Globus pallidus (tissue), 1 donor: ENCODE measurements around the gene TFR2.
"Not testable (repeated sequence)": the region's sequence is repeated elsewhere in the genome, so short reads cannot be mapped to it uniquely, and the experiment has no call there.

Experiments
- DNase-seq: peaks from one replicate; pipeline ENCODE4 v3.0.0-alpha.2; 2015; ENCODE audit warnings: low spot score

TFR2 gene

DNA sequence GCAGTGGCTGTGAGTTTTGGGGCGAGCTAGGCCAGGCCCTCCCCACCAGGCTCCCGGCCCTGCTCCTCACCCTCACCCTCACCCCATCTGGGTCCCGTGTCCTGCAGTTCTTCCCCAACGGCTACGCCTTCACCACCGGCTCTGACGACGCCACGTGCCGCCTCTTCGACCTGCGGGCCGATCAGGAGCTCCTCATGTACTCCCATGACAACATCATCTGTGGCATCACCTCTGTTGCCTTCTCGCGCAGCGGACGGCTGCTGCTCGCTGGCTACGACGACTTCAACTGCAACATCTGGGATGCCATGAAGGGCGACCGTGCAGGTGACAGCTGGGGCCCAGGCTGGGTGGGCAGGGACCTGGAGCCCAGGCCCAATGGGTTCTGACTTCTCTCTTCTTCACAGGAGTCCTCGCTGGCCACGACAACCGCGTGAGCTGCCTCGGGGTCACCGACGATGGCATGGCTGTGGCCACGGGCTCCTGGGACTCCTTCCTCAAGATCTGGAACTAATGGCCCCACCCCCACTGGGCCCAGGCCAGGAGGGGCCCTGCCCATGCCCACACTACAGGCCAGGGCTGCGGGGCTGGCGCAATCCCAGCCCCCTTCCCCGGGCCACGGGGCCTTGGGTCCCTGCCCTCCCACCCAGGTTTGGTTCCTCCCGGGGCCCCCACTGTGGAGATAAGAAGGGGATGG, 37.1 kb upstream of the TFR2 start:
- DNase-seq = no peak

DNA sequence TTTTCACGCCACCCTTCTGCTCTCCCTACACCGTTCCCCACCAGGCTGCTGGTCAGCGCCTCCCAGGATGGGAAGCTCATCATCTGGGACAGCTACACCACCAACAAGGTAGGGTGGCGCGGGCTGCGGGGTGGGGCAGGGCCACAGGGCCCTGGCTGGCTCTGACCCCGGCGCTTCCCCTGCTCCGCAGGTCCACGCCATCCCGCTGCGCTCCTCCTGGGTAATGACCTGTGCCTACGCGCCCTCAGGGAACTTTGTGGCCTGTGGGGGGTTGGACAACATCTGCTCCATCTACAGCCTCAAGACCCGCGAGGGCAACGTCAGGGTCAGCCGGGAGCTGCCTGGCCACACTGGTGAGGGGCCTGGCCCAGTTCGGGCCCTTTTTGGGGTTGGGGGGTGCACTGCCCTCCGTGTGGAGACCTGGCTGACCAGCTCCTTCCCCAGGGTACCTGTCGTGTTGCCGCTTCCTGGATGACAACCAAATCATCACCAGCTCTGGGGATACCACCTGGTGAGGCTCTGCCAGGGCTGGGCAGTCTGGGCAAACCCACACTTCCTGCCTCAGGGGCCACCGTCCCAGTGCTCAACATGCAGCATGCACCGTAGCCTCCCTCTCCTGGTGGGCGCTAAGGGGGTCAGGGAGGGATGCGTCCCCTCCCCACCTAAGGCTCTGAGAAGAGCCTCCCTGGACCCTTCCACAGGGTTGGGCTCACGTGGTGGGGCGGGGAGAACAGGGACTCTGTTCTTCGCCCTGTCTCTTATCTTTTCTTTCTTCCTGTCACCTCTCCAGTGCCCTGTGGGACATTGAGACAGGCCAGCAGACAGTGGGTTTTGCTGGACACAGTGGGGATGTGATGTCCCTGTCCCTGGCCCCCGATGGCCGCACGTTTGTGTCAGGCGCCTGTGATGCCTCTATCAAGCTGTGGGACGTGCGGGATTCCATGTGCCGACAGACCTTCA, 36.2 kb upstream of the TFR2 start:
- DNase-seq = no peak

DNA sequence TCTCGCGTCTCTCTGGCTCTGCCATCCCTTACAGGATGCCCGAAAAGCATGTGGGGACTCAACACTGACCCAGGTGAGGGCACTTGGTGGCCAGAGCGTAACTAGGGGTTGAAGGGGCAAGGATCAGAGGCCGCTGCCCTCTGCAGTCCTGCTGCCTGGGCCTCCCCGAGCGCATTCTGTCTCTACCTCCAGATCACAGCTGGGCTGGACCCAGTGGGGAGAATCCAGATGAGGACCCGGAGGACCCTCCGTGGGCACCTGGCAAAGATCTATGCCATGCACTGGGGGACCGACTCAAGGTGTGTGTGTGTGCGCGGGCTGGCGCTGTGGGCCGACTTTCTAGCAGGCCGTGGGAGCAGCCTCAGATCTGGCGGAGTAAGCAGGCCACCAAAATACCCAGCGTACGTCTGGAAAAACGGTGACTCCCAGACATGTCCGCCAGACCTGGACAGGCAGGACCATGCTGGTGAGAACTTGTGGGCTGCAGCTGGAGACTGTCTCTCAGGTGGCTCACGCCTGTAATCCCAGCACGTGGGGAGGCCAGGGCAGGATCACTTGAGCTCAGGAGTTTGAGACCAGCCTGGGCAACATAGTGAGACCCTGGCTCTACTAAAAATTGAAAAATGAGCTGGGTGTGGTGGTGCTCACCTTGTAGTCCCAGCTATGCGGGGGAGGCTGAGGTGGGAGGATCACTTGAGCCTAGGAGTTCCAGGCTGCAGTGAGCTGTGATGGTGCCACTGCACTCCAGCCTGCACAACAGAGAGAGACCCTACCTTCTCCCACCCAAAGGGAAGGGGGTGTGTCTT, 35.4 kb upstream of the TFR2 start:
- DNase-seq = no peak

DNA sequence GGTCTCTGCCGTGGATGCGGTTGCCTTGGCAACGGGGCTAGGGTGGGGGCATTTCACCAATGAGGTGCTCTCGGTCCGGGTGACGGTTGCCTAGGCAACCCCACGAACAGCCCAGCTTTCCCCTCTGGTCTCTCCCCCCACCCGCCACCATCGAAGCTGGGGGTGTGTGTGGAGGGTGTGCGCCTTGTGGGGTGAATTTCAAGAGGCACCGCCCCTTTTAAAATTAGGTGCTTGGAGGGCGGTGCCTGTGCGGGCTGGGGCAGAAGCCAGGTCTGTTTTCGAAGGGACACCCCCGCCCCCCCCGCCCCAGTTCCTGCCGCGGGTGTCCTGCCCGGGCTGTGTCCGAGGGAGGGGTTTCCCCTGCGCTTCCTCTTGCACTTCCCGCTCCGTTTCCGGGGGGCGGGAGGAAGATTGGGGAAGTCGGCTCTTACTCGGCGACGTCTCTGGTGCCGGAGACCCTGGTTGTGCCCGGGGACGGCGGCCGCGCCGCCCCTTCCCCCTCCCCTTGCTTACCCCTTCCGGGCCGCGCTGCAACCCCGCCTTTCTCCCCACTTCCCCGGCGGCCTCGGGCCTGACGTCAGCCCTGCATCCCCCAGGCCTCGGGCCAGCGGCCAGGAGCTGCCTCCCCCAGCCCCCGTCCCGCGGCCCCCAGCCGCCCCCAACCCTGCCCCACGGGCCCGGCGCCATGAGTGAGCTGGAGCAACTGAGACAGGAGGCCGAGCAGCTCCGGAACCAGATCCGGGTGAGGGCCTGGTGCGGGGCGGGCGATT, 34.4 kb upstream of the TFR2 start:
- DNase-seq = peak; percentile 71

DNA sequence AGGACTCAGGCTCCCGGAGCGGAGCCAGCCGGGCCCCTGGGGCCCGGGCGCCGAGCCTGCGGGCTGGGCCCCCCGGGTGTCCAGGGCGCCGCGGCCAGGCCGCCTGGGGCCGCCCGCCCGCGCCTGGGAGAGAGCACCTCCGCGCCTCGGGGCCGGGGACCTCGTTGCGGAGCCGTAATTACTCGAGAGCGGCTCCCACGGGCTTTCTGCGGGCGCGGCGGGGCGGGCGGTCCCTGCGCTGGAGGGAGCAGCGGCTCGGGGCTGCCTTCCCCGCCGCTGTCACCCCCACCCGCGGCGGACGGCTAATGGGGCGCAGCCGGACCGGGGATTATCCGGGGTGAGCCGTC, 33.7 kb upstream of the TFR2 start:
- no peak for DNase-seq

DNA sequence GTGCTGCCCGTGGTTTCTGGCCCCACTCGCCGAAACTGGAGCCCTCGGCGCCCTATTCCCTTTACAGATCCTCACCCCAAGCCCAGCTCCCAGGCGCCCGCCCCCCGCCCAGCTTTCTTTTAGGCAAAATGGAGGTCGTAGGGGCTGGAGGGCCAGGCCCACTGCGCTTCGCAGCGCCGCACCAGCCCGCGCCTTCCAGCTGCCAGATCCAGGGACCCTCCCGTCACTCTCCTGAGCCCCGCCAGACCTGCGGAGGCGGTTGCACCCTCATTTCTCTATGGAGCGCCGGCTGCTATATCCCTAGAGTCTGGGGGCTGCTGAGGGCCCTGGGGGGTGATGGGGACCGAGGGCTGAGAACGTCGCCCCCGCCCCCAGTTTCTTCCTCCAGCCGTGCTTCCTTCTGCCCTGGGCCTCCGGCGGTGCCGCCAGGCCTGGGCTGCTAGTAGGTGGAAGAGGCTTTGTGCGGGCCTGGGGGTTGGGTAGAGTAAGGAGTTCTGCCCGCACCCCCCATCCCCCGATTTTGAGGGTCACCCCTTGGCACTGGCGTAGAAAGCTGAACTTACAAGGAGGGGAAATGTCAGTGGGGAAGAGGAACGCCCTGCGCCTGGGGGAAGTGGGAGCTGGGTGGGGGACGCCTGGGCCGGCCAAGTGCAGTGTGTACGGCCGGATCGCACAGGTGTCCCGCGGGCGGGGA, 33.2 kb upstream of the TFR2 start:
- no peak for DNase-seq

DNA sequence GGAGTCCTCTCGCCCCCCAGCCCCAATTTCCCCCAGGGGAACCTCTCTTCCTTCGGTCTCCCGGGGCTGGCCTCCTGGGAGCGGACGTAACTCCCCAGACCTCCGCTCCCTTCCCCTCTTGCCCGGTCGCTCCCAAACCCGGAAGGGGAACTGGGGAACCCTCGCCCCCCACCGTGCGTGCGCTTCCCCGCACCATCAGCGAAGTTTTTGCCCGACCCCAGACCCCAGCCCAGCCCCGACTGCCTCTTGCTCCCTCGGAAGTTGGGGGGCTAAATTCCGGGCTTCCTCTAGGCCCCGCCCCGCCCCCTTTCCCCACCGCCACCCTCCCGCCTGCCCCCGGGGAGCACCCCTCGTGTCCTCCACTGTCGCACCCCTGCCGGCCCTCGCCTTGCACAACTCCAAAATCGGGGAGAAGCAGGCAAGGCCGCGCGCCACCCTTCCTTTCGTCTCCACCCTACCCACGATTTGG, 32.6 kb upstream of the TFR2 start:
- no peak for DNase-seq

DNA sequence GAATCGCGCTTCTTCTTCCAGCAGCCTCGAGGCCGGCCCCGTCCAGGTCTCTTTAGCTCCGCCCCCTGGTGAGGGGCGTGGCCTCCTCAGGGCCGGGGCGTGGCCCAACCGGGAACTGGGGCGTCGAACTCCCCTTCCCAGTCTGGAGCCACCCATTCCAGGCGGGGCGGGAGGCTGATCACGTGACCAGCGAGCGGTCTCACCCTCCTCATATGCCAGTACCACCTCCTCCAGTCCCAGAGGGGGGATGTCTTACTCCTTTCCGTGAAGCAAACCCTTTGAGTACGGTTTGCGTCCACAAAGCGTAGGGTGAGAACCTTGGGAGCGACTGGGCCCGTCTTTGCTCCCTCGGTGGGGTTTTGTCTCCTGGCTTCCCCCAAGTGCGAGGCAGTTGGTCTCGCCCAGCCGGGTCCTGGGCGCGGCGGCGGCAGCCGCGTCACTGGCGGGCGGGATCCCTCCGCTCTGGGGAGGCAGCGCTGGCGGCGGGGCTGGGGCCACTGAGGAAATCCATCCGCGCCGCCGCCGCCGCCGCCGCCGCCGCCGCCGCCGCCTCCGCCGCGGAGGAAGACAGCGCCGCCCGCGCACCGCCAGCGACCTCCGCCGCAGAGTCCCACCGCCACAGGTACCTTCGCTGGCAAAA, 32.1 kb upstream of the TFR2 start, which contains the start of gene GNB2:
Gene GNB2, plus strand, starts transcription at position 439 of the 640 bp plus-strand sequence. CDS start 2,526 bp downstream, outside the sequence.
- DNase-seq = peak; percentile 98

DNA sequence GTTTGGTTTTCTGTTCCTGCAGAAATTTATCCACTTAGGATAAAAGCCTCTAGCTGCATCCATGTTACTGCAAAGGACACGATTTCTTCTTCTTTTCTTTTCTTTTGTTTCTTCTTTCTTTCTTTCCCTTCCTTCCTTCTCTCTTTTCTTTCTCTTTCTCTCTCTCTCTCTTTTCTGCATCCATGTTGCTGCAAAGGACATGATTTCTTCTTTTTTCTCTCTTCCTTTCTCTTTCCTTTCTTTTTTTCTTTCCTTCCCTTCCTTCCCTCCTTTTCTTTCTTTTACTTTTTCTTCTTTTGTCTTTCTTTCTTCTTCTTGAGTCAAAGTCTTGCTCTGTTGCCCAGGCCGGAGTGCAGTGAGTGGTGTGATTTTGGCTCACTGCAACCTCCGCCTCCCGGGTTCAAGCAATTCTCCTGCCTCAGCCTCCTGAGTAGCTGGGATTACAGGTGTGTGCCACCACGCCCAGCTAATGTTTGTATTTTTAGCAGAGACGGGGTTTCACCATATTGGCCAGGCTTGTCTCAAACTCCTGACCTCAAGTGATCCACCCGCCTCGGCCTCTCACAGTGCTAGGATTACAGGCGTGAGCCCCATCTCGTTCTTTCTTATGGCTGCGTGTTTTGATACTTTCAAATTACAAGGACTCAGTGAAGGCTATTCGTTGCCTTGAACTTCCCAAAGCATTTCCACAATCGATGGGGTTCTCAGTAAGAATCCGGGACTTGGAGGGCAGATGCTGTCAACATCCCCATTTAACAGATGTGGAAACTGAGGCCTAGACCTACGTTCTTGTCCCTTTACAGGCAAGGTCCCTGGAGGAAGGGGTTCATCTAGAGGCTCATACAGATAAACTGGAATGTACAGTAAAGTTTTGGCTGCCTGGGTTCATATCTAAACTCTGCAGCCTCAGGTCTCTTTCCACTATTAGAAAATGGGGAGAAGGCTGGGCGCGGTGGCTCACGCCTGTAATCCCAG, 30.3 kb upstream of the TFR2 start:
- DNase-seq = no peak

DNA sequence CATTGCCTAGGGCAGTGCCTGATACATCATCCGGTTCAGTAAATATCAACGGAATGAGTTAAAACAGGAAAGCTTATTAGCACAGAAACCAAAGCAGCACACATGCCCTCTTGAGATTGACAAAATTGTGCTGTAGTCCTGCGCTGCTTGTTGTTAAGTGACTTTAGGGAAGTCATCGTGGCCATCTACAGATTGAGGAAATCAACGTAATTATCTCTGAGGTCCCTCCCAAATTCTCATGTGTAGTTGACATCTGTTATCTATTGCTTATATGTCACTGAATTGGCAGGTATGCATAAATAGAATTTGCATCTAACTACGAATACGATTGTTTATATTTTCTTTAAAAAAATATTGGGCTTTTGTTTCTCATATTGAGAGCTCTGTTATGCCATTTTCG, 28.7 kb upstream of the TFR2 start:
- no peak for DNase-seq

DNA sequence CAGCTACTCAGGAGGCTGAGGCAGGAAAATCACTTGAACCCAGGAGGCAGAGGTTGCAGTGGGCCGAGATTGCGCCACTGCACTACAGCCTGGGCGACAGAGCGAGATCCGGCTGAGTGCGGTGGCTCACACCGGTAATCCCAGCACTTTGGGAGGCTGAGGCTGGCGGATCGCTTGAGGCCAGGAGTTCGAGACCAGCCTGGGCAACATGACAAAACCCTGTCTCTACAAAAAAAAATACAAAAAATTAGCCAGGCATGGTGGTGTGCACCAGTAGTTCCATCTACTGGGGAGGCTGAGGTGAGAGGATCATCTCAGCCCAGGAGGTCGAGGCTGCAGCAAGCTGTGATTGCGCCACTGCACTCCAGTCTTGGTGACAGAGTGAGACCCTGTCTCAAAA, 27.8 kb upstream of the TFR2 start:
- not testable (repeated sequence) for DNase-seq

DNA sequence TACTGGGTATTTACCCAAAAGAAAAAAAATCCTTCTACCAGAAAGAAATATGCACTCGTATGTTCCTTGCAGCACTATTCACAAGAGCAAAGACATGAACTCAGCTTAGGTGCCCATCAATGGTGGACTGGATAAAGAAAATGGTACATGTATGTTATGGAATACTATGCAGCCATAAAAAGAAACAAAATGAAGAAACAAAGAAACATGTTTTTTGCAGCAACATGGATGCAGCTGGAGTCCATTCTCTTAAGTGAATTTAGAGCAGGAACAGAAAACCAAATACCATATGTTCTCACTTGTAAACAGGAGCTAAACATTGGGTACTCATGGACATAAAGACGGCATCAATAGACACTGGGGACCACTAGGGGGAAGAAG, 26.7 kb upstream of the TFR2 start:
- DNase-seq = no peak

DNA sequence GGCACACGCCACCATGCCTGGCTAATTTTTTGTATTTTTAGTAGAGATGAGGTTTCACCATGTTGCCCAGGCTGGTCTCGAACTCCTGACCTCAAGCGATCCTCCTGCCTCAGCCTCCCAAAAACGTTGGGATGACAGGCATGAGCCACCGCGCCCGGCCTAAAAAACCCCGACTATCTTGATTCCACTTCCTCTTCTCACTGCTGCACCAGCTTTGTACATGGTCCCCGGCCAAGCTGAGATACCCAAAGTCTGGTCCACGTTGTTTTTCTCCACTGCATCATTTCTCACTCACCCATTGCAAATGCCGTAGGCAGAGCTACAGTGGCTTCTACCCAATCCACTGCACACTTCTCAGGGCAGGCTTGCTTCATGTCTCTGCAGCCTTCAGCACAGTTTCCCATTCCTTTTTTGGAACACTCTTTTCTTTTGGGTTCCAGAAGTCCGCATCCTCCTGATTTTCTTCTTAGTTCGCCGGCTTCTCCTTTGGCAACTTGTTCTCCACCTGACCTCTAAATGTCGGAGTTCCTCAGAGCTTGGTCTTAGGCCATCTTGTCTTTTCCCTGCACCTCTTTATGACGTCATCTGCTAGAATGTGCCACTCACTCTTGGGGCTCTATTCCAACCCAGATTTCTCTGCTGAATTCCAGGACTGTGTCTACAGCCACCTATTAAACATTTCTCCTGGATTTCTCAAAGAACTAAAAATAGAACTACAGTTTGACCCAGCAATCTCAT, 26.1 kb upstream of the TFR2 start:
- DNase-seq = no peak

DNA sequence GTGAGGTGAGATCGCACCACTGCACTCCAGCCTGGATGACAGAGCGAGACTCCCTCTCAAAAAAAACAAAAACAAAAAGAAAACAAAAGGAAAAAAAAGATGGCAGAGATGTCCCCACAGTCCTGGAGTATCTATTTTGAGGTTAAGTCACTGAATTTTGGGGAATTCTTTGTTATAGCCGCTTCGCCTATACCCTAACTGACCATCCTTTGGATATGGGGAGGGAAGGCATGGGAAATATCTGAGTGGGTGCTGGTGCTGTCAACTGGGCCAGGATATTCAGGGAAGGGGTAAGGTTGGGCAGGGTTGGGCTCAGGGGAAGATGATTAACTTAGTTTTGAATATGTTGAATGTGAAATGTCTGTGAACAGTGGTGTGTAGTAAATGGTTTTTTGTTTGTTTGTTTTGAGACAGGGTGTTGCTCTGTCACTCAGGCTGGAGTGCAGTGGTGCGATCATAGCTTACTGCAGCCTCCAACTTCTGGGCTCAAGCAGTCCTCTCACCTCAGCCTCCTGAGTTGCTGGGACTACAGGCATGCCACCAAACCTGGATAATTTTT, 23.9 kb upstream of the TFR2 start:
- no peak for DNase-seq

DNA sequence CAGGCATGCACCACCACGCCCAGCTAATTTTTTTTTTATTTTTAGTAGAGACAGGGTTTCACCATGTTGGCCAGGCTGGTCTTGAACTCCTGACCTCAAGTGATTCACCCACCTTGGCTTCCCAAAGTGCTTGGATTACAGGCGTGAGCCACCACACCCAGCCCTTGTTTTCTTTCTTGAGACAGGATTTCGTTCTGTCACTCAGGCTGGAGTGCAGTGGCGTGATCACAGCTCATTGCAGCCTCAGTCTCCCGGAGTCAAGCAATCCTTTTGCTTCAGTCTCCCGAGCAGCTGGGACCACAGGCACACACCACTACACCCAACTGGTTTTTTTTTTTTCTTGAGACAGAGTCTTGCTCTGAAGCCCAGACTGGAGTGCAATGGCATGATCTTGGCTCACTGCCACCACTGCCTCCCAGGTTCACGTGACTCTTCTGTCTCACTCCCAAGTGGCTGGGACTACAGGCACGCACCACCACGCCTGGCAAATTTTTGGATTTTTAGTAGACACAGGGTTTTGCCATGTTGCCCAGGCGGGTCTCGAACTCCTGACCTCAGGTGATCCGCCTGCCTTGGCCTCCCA, 20.9 kb upstream of the TFR2 start:
- not testable (repeated sequence) for DNase-seq

DNA sequence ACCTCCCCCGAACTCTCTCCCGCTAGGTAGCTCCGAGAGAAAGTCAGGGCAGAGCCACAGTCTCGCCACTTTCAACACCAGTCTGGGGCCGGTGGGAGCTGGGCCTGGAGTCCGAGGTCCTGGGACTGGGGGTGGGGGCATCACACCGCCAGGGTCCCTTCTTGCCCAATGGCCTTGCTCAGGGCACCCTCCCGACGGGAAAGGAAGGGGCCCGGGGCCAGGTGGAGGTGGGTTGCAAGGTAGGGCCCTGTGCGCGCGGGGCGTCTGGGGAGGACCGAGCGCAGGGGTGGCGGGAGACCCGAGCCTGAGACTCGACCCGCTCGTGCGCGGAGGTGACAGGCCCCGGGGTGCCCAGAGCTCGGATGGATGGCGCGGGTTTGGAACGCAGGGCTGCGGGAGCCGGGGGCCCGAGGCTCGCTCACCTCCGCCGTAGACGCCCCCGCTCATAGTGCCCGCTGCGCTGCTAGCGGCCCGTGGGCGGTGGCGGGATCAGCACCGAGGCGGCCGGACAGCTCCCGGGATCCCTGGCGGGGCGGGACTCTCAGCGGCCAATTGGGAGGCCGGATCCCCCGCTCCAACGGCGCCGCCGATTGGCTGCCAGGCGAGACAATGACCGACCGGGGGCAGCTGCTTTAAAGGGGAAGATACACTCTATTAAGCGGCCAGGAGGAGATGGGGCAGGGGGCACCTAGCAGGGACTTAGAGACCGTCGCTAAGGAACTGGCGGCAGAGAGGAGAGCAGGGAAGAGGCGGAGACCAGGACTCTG, 14.7 kb upstream of the TFR2 start, which contains the start of gene ACTL6B:
Gene ACTL6B, minus strand, starts transcription at position 541 of the 767 bp plus-strand sequence. Its CDS starts 94 bp downstream, at position 447.
- DNase-seq = no peak
